GM12878 (cell line): ENCODE results near the gene PTPRM. TPM values are rescaled to one million over a fixed set of nuclear protein-coding genes. Genes with fewer than 3 reads are reported as not detected.

ENCODE experiments used
- ATAC-seq: fragments of 200-7000 bp; cut with Tn5 transposase; 3 replicates; pipeline ENCODE4 v1.9.1; 2020; ENCODE audit warnings: mild to moderate bottlenecking, moderate library complexity
- BruUV-seq: library from RNA; stranded (reverse); fragments of 400-500 nt; replicated peaks from 2 replicates; lab custom pipeline; 2021; lab: Mats Ljungman, UMichigan
- CTCF ChIA-PET: fragments of 300-600 bp; sonication (Branson Sonifier 250); formaldehyde crosslinking; extraction: SDS; loops from one replicate; lab custom pipeline; 2021; ENCODE audit warnings: inconsistent platforms; lab: Yijun Ruan, JAX
- POLR2A ChIA-PET: fragments of 350-600 bp; formaldehyde crosslinking; extraction: SDS; loops from one replicate; lab custom pipeline; 2021; ENCODE audit warnings: inconsistent platforms; lab: Charles Lee
- RAD21 ChIA-PET: fragments of 300-600 bp; sonication (Branson Sonifier 250); formaldehyde crosslinking; loops from one replicate; lab custom pipeline; 2023; ENCODE audit warnings: antibody characterized with exemption; ENCODE audit not compliant: unreplicated experiment; lab: Charles Lee
- SMC1A ChIA-PET: fragments of 300-600 bp; sonication (Branson Sonifier 250); formaldehyde crosslinking; loops from one replicate; lab custom pipeline; 2023; ENCODE audit not compliant: unreplicated experiment, uncharacterized antibody; lab: Charles Lee
- DNase-seq: peaks from one replicate; pipeline ENCODE4 v3.0.0-alpha.2; 2011; ENCODE audit warnings: low read depth, low spot score
- FAIRE-seq: peaks from 3 replicates; lab custom pipeline; 2011; peaks lifted over from hg19 to GRCh38; lab: Jason Lieb, UNC
- H2AFZ ChIP-seq: 2 replicates; pipeline ENCODE4 v1.6.0; 2011; ENCODE audit warnings: low read depth, low read length, control low read depth; ENCODE audit not compliant: control insufficient read depth
- H3K27ac ChIP-seq: 2 replicates; pipeline ENCODE4 v1.5.1; 2011; ENCODE audit warnings: control low read depth; ENCODE audit not compliant: control insufficient read depth, insufficient read depth
- H3K27me3 ChIP-seq, 2 experiments: replicated peaks in 1 of 2; 2 replicates each; pipeline versions ENCODE4 v1.6.0 to v1.6.1; 2011; ENCODE audit warnings: low read length in 1 of 2; ENCODE audit not compliant: control insufficient read depth in 2 of 2, insufficient read depth in 2 of 2
- H3K36me3 ChIP-seq, 2 experiments: 2 replicates each; pipeline ENCODE4 v1.5.1; 2011; ENCODE audit warnings: low read length in 1 of 2; ENCODE audit not compliant: control insufficient read depth in 2 of 2, insufficient read depth in 2 of 2
- H3K4me1 ChIP-seq: 2 replicates; pipeline ENCODE4 v1.6.1; 2011; ENCODE audit warnings: mild to moderate bottlenecking, low read length, moderate library complexity, mixed read lengths; ENCODE audit not compliant: control insufficient read depth, insufficient read depth
- H3K4me2 ChIP-seq: 2 replicates; pipeline ENCODE4 v1.6.0; 2011; ENCODE audit warnings: control low read depth; ENCODE audit not compliant: control insufficient read depth, insufficient read depth
- H3K4me3 ChIP-seq: fragments of 200-600 bp; sonication (generic); 2 replicates; pipeline ENCODE4 v1.5.1; 2016
- H3K79me2 ChIP-seq: 2 replicates; pipeline ENCODE4 v1.6.0; 2011; ENCODE audit warnings: low read length; ENCODE audit not compliant: control insufficient read depth, insufficient read depth
- H3K9ac ChIP-seq: 2 replicates; pipeline ENCODE4 v1.8.0; 2011; ENCODE audit warnings: low read length, control low read depth, mixed read lengths; ENCODE audit not compliant: control insufficient read depth, insufficient read depth
- H3K9me3 ChIP-seq: replicated peaks from 3 replicates; pipeline ENCODE4 v1.5.1; 2011; ENCODE audit warnings: mild to moderate bottlenecking, low read length; ENCODE audit not compliant: control insufficient read depth, insufficient read depth
- H4K20me1 ChIP-seq: 2 replicates; pipeline ENCODE4 v1.6.0; 2011; ENCODE audit not compliant: control insufficient read depth, insufficient read depth
- EGR1 ChIP-seq, 2 experiments: IDR thresholded peaks; 1 replicate in 1 of 2; 2 replicates in 1 of 2; pipeline ENCODE4 v1.6.1; 2011 to 2012; ENCODE audit warnings: low read depth in 2 of 2, low read length in 2 of 2, borderline replicate concordance in 1 of 2, mild to moderate bottlenecking in 1 of 2, moderate library complexity in 1 of 2
- PML ChIP-seq: IDR thresholded peaks from 2 replicates; pipeline ENCODE4 v1.6.1; 2012; ENCODE audit warnings: low read length, inconsistent platforms
- RAD51 ChIP-seq: fragments of 450-650 bp; IDR thresholded peaks from 2 replicates; pipeline ENCODE4 v1.6.1; 2016; ENCODE audit warnings: moderate library complexity, mild to moderate bottlenecking, inconsistent platforms
- RFX5 ChIP-seq: IDR thresholded peaks from 2 replicates; pipeline ENCODE4 v1.6.1; 2011; ENCODE audit warnings: low read depth, low read length, improper control_type of control experiment
- SMARCA5 ChIP-seq: fragments of 450-650 bp; IDR thresholded peaks from 2 replicates; pipeline ENCODE4 v1.6.1; 2017; ENCODE audit warnings: mild to moderate bottlenecking
- SRF ChIP-seq, 2 experiments: IDR thresholded peaks; 2 replicates each; pipeline ENCODE4 v1.6.1; 2011; ENCODE audit warnings: low read depth in 2 of 2, low read length in 2 of 2, mild to moderate bottlenecking in 1 of 2, moderate library complexity in 1 of 2
- ZNF217 ChIP-seq: fragments of 450-650 bp; IDR thresholded peaks from 2 replicates; pipeline ENCODE4 v1.6.1; 2017; ENCODE audit warnings: antibody characterized with exemption, mild to moderate bottlenecking
- ZNF24 ChIP-seq: fragments of 450-650 bp; IDR thresholded peaks from 2 replicates; pipeline ENCODE4 v1.6.1; 2017; ENCODE audit warnings: antibody characterized with exemption, mild to moderate bottlenecking
- WGBS: methylation state at CpG from one replicate; pipeline ENCODE4 v1.1.6; 2016; ENCODE audit warnings: low lambda C conversion rate; ENCODE audit not compliant: insufficient replicate concordance, insufficient coverage; ENCODE audit errors: missing lambda C conversion rate; 5-methylcytosine and 5-hydroxymethylcytosine counted together
- in situ Hi-C: fragments of 300-500 bp; cut with MboI; formaldehyde crosslinking; loops from 9 replicates; pipeline ENCODE4 v1.14.3; 2018; ENCODE audit warnings: mixed read lengths
- intact Hi-C: fragments of 100-400 bp; cut with micrococcal nuclease; formaldehyde crosslinking; loops from one replicate; pipeline ENCODE4 v1.14.2; 2022; ENCODE audit not compliant: unreplicated experiment
- polyA plus RNA-seq, 11 experiments: library from polyadenylated mRNA; depleted of rRNA in 4 of 11; unstranded in 6 of 11; stranded (reverse) in 5 of 11; fragments of >200 nt; fragmentation: Nextera tagmentation in 4 of 11; fragmentation: Illumina TruSeq in 1 of 11; extraction: Ambion mirVana in 4 of 11; extraction: Trizol in 1 of 11; gene quantifications; 1 replicate in 1 of 11; 2 replicates in 10 of 11; pipeline versions ENCODE4 v1.2.1 to v1.2.3, GENCODE V29; 2011 to 2016; ENCODE audit warnings: inconsistent platforms in 2 of 11, missing spikeins in 2 of 11, low read depth in 1 of 11
- total RNA-seq, 4 experiments: library from RNA; depleted of rRNA in 3 of 4; stranded (reverse); fragments of >200 nt in 3 of 4; fragmentation: Illumina TruSeq in 1 of 4; extraction: Trizol in 1 of 4; gene quantifications; 2 replicates each; pipeline versions ENCODE4 v1.2.1 to v1.2.3, GENCODE V29; 2013 to 2021
- TF ChIP-seq, protein P1 (sequence below): IDR thresholded peaks from 2 replicates; pipeline ENCODE4 v1.6.1; 2012; ENCODE audit warnings: low read length, inconsistent platforms

PTPRM gene
- total and polyA plus RNA-seq, 10 of the 15 experiments (the other 5 are each of a cell fraction or from before 2014, with no cell fraction given), result 0.07 to 22.6 (median 0.60) TPM

DNA sequence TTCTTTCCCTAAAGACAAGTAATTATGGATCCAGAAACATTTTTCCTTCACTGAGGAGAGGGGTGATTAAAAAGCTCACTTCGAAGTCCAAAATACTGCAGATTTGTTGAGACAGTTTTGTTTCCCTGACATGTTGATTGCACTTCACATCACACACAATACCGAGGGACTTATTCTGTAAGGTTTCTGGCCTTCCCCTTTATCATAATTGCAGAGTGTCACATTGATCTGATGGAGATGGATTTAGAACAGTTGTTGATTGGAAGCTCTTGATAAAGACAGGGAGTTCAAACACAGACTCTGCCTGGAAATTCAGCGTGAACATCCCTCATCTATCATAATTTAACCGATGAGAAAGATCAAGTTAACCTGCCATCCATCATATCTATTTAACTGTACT lies 163.6 kb downstream of the PTPRM start:
- FAIRE-seq (no peak), ATAC-seq (no peak), DNase-seq (no peak)
- BruUV-seq, result no TSS peak
- Histone ChIP-seq H3K27me3 (no peaks in the 10 kb centered on the region), H3K4me2 (no peak overlapping the region), H3K4me1 (no peaks in the 10 kb centered on the region), H3K4me3 (no peak overlapping the region), H3K9me3 (no peaks in the 10 kb centered on the region; the same call in 2 of the 3 replicates), H3K79me2 (no peaks in the 10 kb centered on the region), H2AFZ (no peak overlapping the region), H3K9ac (no peak overlapping the region), H3K36me3 (no peaks in the 10 kb centered on the region), H4K20me1 (no peaks in the 10 kb centered on the region), H3K27ac (no peak overlapping the region)
- ChIA-PET RAD21 (no interaction called here), SMC1A (no interaction called here), CTCF (interaction anchor here (0.8 kb wide), 1 partner anchor 24 kb away, joined by 3 read pairs; no protein-coding TSS in a partner anchor), POLR2A (no interaction called here)
- in situ Hi-C loops, result no loop called here
- 1% methylated on average over 4 of the region's 4 CpGs for WGBS
- intact Hi-C loops, result no loop called here
- TF ChIP-seq, protein P1, sequence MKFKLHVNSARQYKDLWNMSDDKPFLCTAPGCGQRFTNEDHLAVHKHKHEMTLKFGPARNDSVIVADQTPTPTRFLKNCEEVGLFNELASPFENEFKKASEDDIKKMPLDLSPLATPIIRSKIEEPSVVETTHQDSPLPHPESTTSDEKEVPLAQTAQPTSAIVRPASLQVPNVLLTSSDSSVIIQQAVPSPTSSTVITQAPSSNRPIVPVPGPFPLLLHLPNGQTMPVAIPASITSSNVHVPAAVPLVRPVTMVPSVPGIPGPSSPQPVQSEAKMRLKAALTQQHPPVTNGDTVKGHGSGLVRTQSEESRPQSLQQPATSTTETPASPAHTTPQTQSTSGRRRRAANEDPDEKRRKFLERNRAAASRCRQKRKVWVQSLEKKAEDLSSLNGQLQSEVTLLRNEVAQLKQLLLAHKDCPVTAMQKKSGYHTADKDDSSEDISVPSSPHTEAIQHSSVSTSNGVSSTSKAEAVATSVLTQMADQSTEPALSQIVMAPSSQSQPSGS, result no peak
- no peak for TF ChIP-seq PML
- no peak for TF ChIP-seq RAD51
- TF ChIP-seq ZNF24, result no peak
- TF ChIP-seq RFX5, result no peak
- TF ChIP-seq ZNF217, result no peak
- TF ChIP-seq EGR1 (IDR thresholded peaks at IDR 0.05; ENCODE audit: borderline replicate concordance in 1 of 2, low read depth in 2 of 2, low read length in 2 of 2), result no peak

- H3K9ac ChIP-seq, result no peak overlapping the region
- H3K27me3 ChIP-seq, result no peaks in the 10 kb centered on the region
- no peaks in the 10 kb centered on the region for H3K79me2 ChIP-seq
- ChIA-PET POLR2A (no interaction called here), SMC1A (interaction anchor here (0.6 to 0.9 kb wide), 2 partner anchors 253 to 620 kb away, joined by 3 read pairs; no protein-coding TSS in a partner anchor), CTCF (no interaction called here), RAD21 (no interaction called here)
- no peak overlapping the region for H3K4me3 ChIP-seq
- FAIRE-seq (no peak), ATAC-seq (no peak), DNase-seq (no peak)
- H3K4me2 ChIP-seq, result no peak overlapping the region
- H3K27ac ChIP-seq, result no peak overlapping the region
- in situ Hi-C loops, result no loop called here
- no peaks in the 10 kb centered on the region for H3K36me3 ChIP-seq
- H3K4me1 ChIP-seq, result no peaks in the 10 kb centered on the region
- H3K9me3 ChIP-seq, result no peaks in the 10 kb centered on the region; the same call in 2 of the 3 replicates
- 50% methylated on average over 1 of the region's 1 CpG for WGBS
- no peak for TF ChIP-seq SRF (IDR thresholded peaks at IDR 0.05; ENCODE audit: low read depth in 2 of 2, low read length in 2 of 2)
- no peak for TF ChIP-seq SMARCA5
- no peak overlapping the region for H2AFZ ChIP-seq
- intact Hi-C loops, result no loop called here
- BruUV-seq, result no TSS peak
- H4K20me1 ChIP-seq, result no peaks in the 10 kb centered on the region
Measured at GRCh38 chr18:7733642-7734041, 166.5 kb downstream of the PTPRM start.
